Calu3 (cell line): ENCODE measurements around the gene TEX264. TPM values are rescaled to one million over a fixed set of nuclear protein-coding genes. Genes with fewer than 3 reads are reported as not detected.
A peak's percentile ranks its signal among the peaks of the same experiment; 100 is the strongest.
"Not testable (repeated sequence)": the region's sequence is repeated elsewhere in the genome, so short reads cannot be mapped to it uniquely, and the experiment has no call there.

ENCODE experiments used
- BruUV-seq: library from RNA; stranded (reverse); fragments of 400-500 nt; replicated peaks from 2 replicates; lab custom pipeline; 2021; lab: Mats Ljungman, UMichigan
- CTCF ChIA-PET: fragments of 300-600 bp; sonication (Branson Sonifier 250); formaldehyde crosslinking; loops from one replicate; lab custom pipeline; 2022; ENCODE audit warnings: antibody characterized with exemption; lab: Charles Lee
- DNase-seq: peaks from one replicate; pipeline ENCODE4 v3.0.0; 2022
- H3K27ac Mint-ChIP-seq: one replicate; pipeline ENCODE4 v1.8.0; 2022; ENCODE audit warnings: mixed read lengths; ENCODE audit not compliant: unreplicated experiment
- H3K27me3 Mint-ChIP-seq: one replicate; pipeline ENCODE4 v1.8.0; 2022; ENCODE audit warnings: mixed read lengths; ENCODE audit not compliant: unreplicated experiment
- H3K36me3 Mint-ChIP-seq: one replicate; pipeline ENCODE4 v1.8.0; 2022; ENCODE audit warnings: mild to moderate bottlenecking, moderate library complexity, mixed read lengths; ENCODE audit not compliant: insufficient read depth, unreplicated experiment
- H3K4me1 Mint-ChIP-seq: one replicate; pipeline ENCODE4 v1.8.0; 2022; ENCODE audit warnings: mild to moderate bottlenecking, low read depth, mixed read lengths; ENCODE audit not compliant: unreplicated experiment
- H3K4me3 Mint-ChIP-seq: one replicate; pipeline ENCODE4 v1.8.0; 2022; ENCODE audit warnings: mild to moderate bottlenecking, low read depth, moderate library complexity, mixed read lengths; ENCODE audit not compliant: unreplicated experiment
- H3K9me3 Mint-ChIP-seq: one replicate; pipeline ENCODE4 v1.8.0; 2022; ENCODE audit warnings: low read depth, mixed read lengths; ENCODE audit not compliant: unreplicated experiment
- CTCF ChIP-seq: fragments of 200-600 bp; IDR thresholded peaks from one replicate; pipeline ENCODE4 v1.8.0; 2022; ENCODE audit warnings: antibody characterized with exemption; ENCODE audit not compliant: unreplicated experiment
- intact Hi-C: fragments of 100-400 bp; cut with micrococcal nuclease; formaldehyde crosslinking; loops from one replicate; pipeline ENCODE4 v1.10.0; 2022; ENCODE audit not compliant: unreplicated experiment
- total RNA-seq: library from RNA; stranded (reverse); gene quantifications from 2 replicates; pipeline ENCODE4 v1.2.3, GENCODE V29; 2022

The TEX264 gene
- total RNA-seq, 1 experiment from 2014 or later = 37.0 TPM

- CTCF ChIA-PET = interaction anchor here (1.3 kb wide), 1 partner anchor 135 kb away, joined by 3 read pairs; no protein-coding TSS in a partner anchor
- Mint-ChIP-seq H3K4me3 (no peak overlapping the region), H3K4me1 (no peaks in the 10 kb centered on the region), H3K9me3 (no peaks in the 10 kb centered on the region), H3K27ac (no peak overlapping the region), H3K36me3 (peaks cover 15% of the 10 kb centered on the region), H3K27me3 (no peaks in the 10 kb centered on the region)
- TF ChIP-seq CTCF = no peak
- intact Hi-C loops = no loop called here
- BruUV-seq = no TSS peak
- DNase-seq = peak; percentile 20
Measured at GRCh38 chr3:51637144-51637940, 33.7 kb upstream of the TEX264 start.

- peak; percentile 58 for DNase-seq
- H3K9me3 Mint-ChIP-seq = no peaks in the 10 kb centered on the region
- no peak overlapping the region for H3K4me3 Mint-ChIP-seq
- no peaks in the 10 kb centered on the region for H3K4me1 Mint-ChIP-seq
- no peak overlapping the region for H3K27ac Mint-ChIP-seq
- H3K27me3 Mint-ChIP-seq = no peaks in the 10 kb centered on the region
- intact Hi-C loops = loop anchor here (1.0 kb wide), 1 partner anchor 136 kb away; no protein-coding TSS in a partner anchor
- peaks cover 15% of the 10 kb centered on the region for H3K36me3 Mint-ChIP-seq
- TF ChIP-seq CTCF = peak; percentile 78
- BruUV-seq = no TSS peak
- CTCF ChIA-PET = interaction anchor here (1.3 kb wide), 1 partner anchor 136 kb away, joined by 3 read pairs; no protein-coding TSS in a partner anchor
Measured at GRCh38 chr3:51637941-51638471, 33.0 kb upstream of the TEX264 start.

GRCh38 chr3:51642462-51642861, 28.6 kb upstream of the TEX264 start:
- no TSS peak for BruUV-seq
- DNase-seq = no peak
- Mint-ChIP-seq H3K4me3 (no peak overlapping the region), H3K27ac (no peak overlapping the region), H3K9me3 (no peaks in the 10 kb centered on the region), H3K27me3 (no peaks in the 10 kb centered on the region), H3K36me3 (peaks cover 15% of the 10 kb centered on the region), H3K4me1 (no peaks in the 10 kb centered on the region)
- TF ChIP-seq CTCF = no peak
- intact Hi-C loops = loop anchor here (1.0 to 5.0 kb wide), 2 partner anchors 27 to 40 kb away; no protein-coding TSS in a partner anchor
- CTCF ChIA-PET = interaction anchor here (0.6 to 1.1 kb wide), 3 partner anchors 23 to 40 kb away, joined by 3 to 5 read pairs (median 5); no protein-coding TSS in a partner anchor

GRCh38 chr3:51646091-51646490, 25.0 kb upstream of the TEX264 start:
- no peaks in the 10 kb centered on the region for H3K27me3 Mint-ChIP-seq
- CTCF ChIA-PET = no interaction called here
- intact Hi-C loops = no loop called here
- H3K4me1 Mint-ChIP-seq = no peaks in the 10 kb centered on the region
- peaks cover 4% of the 10 kb centered on the region for H3K9me3 Mint-ChIP-seq
- no peak overlapping the region for H3K4me3 Mint-ChIP-seq
- H3K36me3 Mint-ChIP-seq = no peaks in the 10 kb centered on the region
- no peak for TF ChIP-seq CTCF
- no peak for DNase-seq
- no TSS peak for BruUV-seq
- H3K27ac Mint-ChIP-seq = no peak overlapping the region

GRCh38 chr3:51652103-51652502, 18.9 kb upstream of the TEX264 start:
- H3K4me3 Mint-ChIP-seq, BruUV-seq, DNase-seq, H3K4me1 Mint-ChIP-seq, H3K36me3 Mint-ChIP-seq, H3K27me3 Mint-ChIP-seq, H3K9me3 Mint-ChIP-seq, H3K27ac Mint-ChIP-seq, intact Hi-C loops, CTCF ChIA-PET: not testable (repeated sequence)

GRCh38 chr3:51653409-51653808, 17.6 kb upstream of the TEX264 start:
- H3K4me3 Mint-ChIP-seq, DNase-seq, BruUV-seq, intact Hi-C loops, H3K36me3 Mint-ChIP-seq, H3K9me3 Mint-ChIP-seq, H3K4me1 Mint-ChIP-seq, CTCF ChIA-PET, H3K27ac Mint-ChIP-seq, H3K27me3 Mint-ChIP-seq: not testable (repeated sequence)
